Skeletal muscle satellite cell (primary cell): ENCODE data around the gene KDF1.
"Not testable (repeated sequence)": the region's sequence is repeated elsewhere in the genome, so short reads cannot be mapped to it uniquely, and the experiment has no call there.

Source experiments
- H3K27me3 ChIP-seq: 2 replicates; pipeline ENCODE4 v1.7.0; 2013; ENCODE audit warnings: low read length; ENCODE audit not compliant: control insufficient read depth, insufficient read depth
- H3K36me3 ChIP-seq: 2 replicates; pipeline ENCODE4 v1.7.0; 2013; ENCODE audit warnings: mild to moderate bottlenecking, control low read depth, low read length; ENCODE audit not compliant: insufficient read depth
- H3K4me1 ChIP-seq: 2 replicates; pipeline ENCODE4 v1.7.0; 2013; ENCODE audit warnings: low read length; ENCODE audit not compliant: control insufficient read depth, insufficient read depth
- H3K4me2 ChIP-seq: 2 replicates; pipeline ENCODE4 v1.7.0; 2013; ENCODE audit warnings: mild to moderate bottlenecking, low read length
- H3K4me3 ChIP-seq: 2 replicates; pipeline ENCODE4 v1.7.0; 2013; ENCODE audit warnings: low read length
- H3K9ac ChIP-seq: 2 replicates; pipeline ENCODE4 v1.7.0; 2013; ENCODE audit warnings: mild to moderate bottlenecking, low read depth, low read length, moderate library complexity
- H3K9me3 ChIP-seq: replicated peaks from 2 replicates; pipeline ENCODE4 v1.7.0; 2013; ENCODE audit warnings: mild to moderate bottlenecking, control low read depth, low read length

Gene KDF1

GRCh38 chr1:26991310-26992116 lies 31.2 kb upstream of the KDF1 start:
- Histone ChIP-seq H3K9me3 (no peaks in the 10 kb centered on the region), H3K4me2 (peak overlapping the region; percentile 41), H3K36me3 (peaks cover 5% of the 10 kb centered on the region), H3K4me3 (no peak overlapping the region), H3K9ac (no peak overlapping the region), H3K4me1 (peaks cover 46% of the 10 kb centered on the region), H3K27me3 (peaks cover 7% of the 10 kb centered on the region)

- H3K9ac ChIP-seq, H3K36me3 ChIP-seq, H3K4me2 ChIP-seq, H3K4me3 ChIP-seq, H3K9me3 ChIP-seq: not testable (repeated sequence)
- Histone ChIP-seq H3K27me3 (peaks cover 16% of the 10 kb centered on the region), H3K4me1 (peaks cover 27% of the 10 kb centered on the region)
Observed at GRCh38 chr1:26989403-26990109, 29.3 kb upstream of the KDF1 start.

GRCh38 chr1:26986658-26987057 lies 26.4 kb upstream of the KDF1 start:
- H3K4me1 ChIP-seq = peaks cover 14% of the 10 kb centered on the region
- no peaks in the 10 kb centered on the region for H3K9me3 ChIP-seq
- no peak overlapping the region for H3K4me2 ChIP-seq
- no peak overlapping the region for H3K4me3 ChIP-seq
- H3K9ac ChIP-seq = no peak overlapping the region
- peaks cover 28% of the 10 kb centered on the region for H3K27me3 ChIP-seq
- no peaks in the 10 kb centered on the region for H3K36me3 ChIP-seq

DNA sequence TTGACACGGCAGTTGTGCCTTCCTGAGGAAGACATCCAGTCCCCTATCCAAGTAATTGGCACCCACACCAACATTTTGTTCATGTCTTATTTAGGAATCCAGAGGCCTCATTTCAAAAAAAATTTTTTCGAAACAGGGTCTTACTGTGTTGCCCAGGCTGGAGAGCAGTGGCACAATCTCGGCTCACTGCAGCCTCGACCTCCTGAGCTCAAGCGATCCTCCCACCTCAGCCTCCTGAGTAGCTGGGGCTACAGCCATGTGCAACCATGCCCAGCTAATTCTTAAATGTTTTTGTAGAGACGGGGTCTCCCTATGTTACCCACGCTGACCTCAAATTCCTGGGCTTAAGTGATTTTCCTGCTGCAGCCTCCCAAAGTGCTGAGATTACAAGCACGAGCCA lies 24.0 kb upstream of the KDF1 start:
- Histone ChIP-seq H3K9me3 (no peaks in the 10 kb centered on the region), H3K4me3 (no peak overlapping the region), H3K4me1 (no peaks in the 10 kb centered on the region), H3K9ac (no peak overlapping the region), H3K36me3 (no peaks in the 10 kb centered on the region), H3K4me2 (no peak overlapping the region), H3K27me3 (peaks cover 28% of the 10 kb centered on the region)

- Histone ChIP-seq H3K9me3 (no peaks in the 10 kb centered on the region), H3K27me3 (peaks cover 28% of the 10 kb centered on the region), H3K9ac (no peak overlapping the region), H3K4me3 (no peak overlapping the region), H3K4me1 (no peaks in the 10 kb centered on the region), H3K4me2 (no peak overlapping the region), H3K36me3 (no peaks in the 10 kb centered on the region)
Observed at GRCh38 chr1:26983863-26984262, 23.6 kb upstream of the KDF1 start.

GRCh38 chr1:26981146-26981846 lies 21.0 kb upstream of the KDF1 start:
- no peaks in the 10 kb centered on the region for H3K9me3 ChIP-seq
- no peaks in the 10 kb centered on the region for H3K4me1 ChIP-seq
- H3K4me3 ChIP-seq = no peak overlapping the region
- H3K9ac ChIP-seq = no peak overlapping the region
- no peak overlapping the region for H3K4me2 ChIP-seq
- no peaks in the 10 kb centered on the region for H3K36me3 ChIP-seq
- H3K27me3 ChIP-seq = peaks cover 22% of the 10 kb centered on the region

DNA sequence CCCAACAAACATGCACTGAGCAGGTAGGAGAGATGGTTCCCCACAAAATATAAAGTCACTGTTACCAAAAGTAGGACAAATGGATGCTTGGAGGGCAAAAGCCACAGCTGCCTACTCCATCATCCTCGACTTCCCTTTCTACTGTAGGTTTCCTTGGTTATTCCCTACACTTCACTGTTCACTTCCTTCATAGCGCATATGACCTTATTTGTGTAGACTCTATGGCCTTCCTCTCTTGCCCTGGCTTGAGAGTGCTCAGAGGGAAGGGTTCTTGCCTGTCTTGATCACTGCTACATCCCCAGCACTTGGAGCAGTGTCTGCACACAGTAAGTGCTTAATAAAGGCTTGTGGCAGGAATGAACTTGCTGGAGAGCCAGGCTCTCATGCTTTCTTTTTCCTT lies 18.6 kb upstream of the KDF1 start:
- H3K9ac ChIP-seq = no peak overlapping the region
- H3K27me3 ChIP-seq = peaks cover 6% of the 10 kb centered on the region
- H3K9me3 ChIP-seq = no peaks in the 10 kb centered on the region
- H3K4me1 ChIP-seq = no peaks in the 10 kb centered on the region
- H3K4me3 ChIP-seq = no peak overlapping the region
- H3K36me3 ChIP-seq = no peaks in the 10 kb centered on the region
- H3K4me2 ChIP-seq = no peak overlapping the region

GRCh38 chr1:26976621-26977510 lies 16.6 kb upstream of the KDF1 start:
- Histone ChIP-seq H3K9ac (no peak overlapping the region), H3K4me1 (peaks cover 5% of the 10 kb centered on the region), H3K4me2 (no peak overlapping the region), H3K4me3 (no peak overlapping the region), H3K27me3 (peaks cover 3% of the 10 kb centered on the region), H3K36me3 (no peaks in the 10 kb centered on the region), H3K9me3 (no peaks in the 10 kb centered on the region)

GRCh38 chr1:26972821-26973220 lies 12.6 kb upstream of the KDF1 start:
- Histone ChIP-seq H3K9ac (no peak overlapping the region), H3K4me3 (no peak overlapping the region), H3K27me3 (peaks cover 17% of the 10 kb centered on the region)

DNA sequence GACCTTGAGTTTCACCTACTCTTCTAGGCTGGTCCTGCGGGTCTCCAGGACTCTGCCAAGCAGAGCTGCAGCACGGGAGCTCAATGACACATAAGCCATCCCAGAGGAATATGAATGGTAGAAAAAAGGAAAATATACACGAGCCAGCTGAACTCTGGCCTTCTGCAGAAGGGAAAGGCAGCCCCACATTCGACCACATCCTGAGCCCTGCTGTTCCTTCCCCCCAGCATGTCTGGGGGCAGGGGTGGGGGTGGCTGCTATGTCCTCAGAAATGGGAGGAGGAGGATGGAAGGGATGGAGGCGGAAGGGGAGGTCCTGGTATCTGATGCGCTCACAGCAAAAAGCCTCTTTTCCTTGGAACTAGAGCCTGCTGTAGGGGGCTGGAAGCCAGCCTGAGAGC lies 12.1 kb upstream of the KDF1 start:
- Histone ChIP-seq H3K4me2 (no peak overlapping the region), H3K9me3 (no peaks in the 10 kb centered on the region), H3K4me1 (peaks cover 5% of the 10 kb centered on the region), H3K9ac (no peak overlapping the region), H3K36me3 (no peaks in the 10 kb centered on the region), H3K27me3 (peaks cover 17% of the 10 kb centered on the region), H3K4me3 (no peak overlapping the region)

More at GRCh38 chr1:26972821-26973220, 12.6 kb upstream of the KDF1 start:
- H3K36me3 ChIP-seq = no peaks in the 10 kb centered on the region
- no peaks in the 10 kb centered on the region for H3K9me3 ChIP-seq
- H3K4me1 ChIP-seq = peaks cover 5% of the 10 kb centered on the region
- H3K4me2 ChIP-seq = no peak overlapping the region

- no peak overlapping the region for H3K4me2 ChIP-seq
- H3K4me3 ChIP-seq = no peak overlapping the region
- peaks cover 17% of the 10 kb centered on the region for H3K27me3 ChIP-seq
Observed at GRCh38 chr1:26971590-26971989, 11.3 kb upstream of the KDF1 start.

More at GRCh38 chr1:26971590-26971989, 11.3 kb upstream of the KDF1 start:
- Histone ChIP-seq H3K9me3 (no peaks in the 10 kb centered on the region), H3K9ac (no peak overlapping the region), H3K36me3 (no peaks in the 10 kb centered on the region), H3K4me1 (peaks cover 5% of the 10 kb centered on the region)
